Keratinocyte (primary cell): Measurements from ENCODE around the gene TNS1. TPM values are rescaled to one million over a fixed set of nuclear protein-coding genes. Genes with fewer than 3 reads are reported as not detected.

Experiments
- DNase-seq: peaks from one replicate; pipeline ENCODE4 v3.0.0-alpha.2; 2011; ENCODE audit warnings: low read depth, missing footprints, low spot score
- FAIRE-seq: peaks from 2 replicates; lab custom pipeline; 2011; peaks lifted over from hg19 to GRCh38; lab: Jason Lieb, UNC
- H2AFZ ChIP-seq: 2 replicates; pipeline ENCODE4 v1.6.0; 2012; ENCODE audit warnings: low read length, control low read depth, inconsistent platforms; ENCODE audit not compliant: control insufficient read depth
- H3K27ac ChIP-seq: 2 replicates; pipeline ENCODE4 v1.5.1; 2011; ENCODE audit warnings: low read length; ENCODE audit not compliant: control insufficient read depth, insufficient read depth
- H3K27me3 ChIP-seq: 3 replicates; pipeline ENCODE4 v1.6.0; 2011; ENCODE audit warnings: low read length; ENCODE audit not compliant: control insufficient read depth, insufficient read depth; ENCODE audit errors: extremely low read depth
- H3K36me3 ChIP-seq, 2 experiments: 2 replicates in 1 of 2; 3 replicates in 1 of 2; pipeline ENCODE4 v1.5.1; 2011; ENCODE audit warnings: low read length in 2 of 2, mild to moderate bottlenecking in 1 of 2; ENCODE audit not compliant: control insufficient read depth in 2 of 2, insufficient read depth in 2 of 2; ENCODE audit errors: extremely low read depth in 1 of 2
- H3K4me1 ChIP-seq: 3 replicates; pipeline ENCODE4 v1.5.1; 2011; ENCODE audit warnings: low read length; ENCODE audit not compliant: control insufficient read depth, insufficient read depth; ENCODE audit errors: extremely low read depth
- H3K4me2 ChIP-seq: 3 replicates; pipeline ENCODE4 v1.6.0; 2011; ENCODE audit warnings: low read depth, low read length; ENCODE audit not compliant: control insufficient read depth, insufficient read depth; ENCODE audit errors: extremely low read depth
- H3K4me3 ChIP-seq, 3 experiments: fragments of 200-600 bp in 1 of 3; sonication (generic) in 1 of 3; 2 replicates in 2 of 3; 3 replicates in 1 of 3; pipeline ENCODE4 v1.5.1; 2011 to 2016; ENCODE audit warnings: low read length in 3 of 3, mild to moderate bottlenecking in 3 of 3, control low read depth in 2 of 3, inconsistent platforms in 1 of 3, low read depth in 1 of 3, mixed read lengths in 1 of 3, mixed run types in 1 of 3, moderate library complexity in 1 of 3; ENCODE audit not compliant: control insufficient read depth in 2 of 3, insufficient read depth in 2 of 3; ENCODE audit errors: extremely low read depth in 1 of 3
- H3K79me2 ChIP-seq: 2 replicates; pipeline ENCODE4 v1.6.0; 2012; ENCODE audit warnings: low read length; ENCODE audit not compliant: control insufficient read depth, insufficient read depth
- H3K9ac ChIP-seq: 3 replicates; pipeline ENCODE4 v1.6.0; 2011; ENCODE audit warnings: low read length; ENCODE audit not compliant: control insufficient read depth, insufficient read depth; ENCODE audit errors: extremely low read depth
- H3K9me1 ChIP-seq: 3 replicates; pipeline ENCODE4 v1.6.0; 2011; ENCODE audit warnings: low read length; ENCODE audit not compliant: control insufficient read depth, insufficient read depth; ENCODE audit errors: extremely low read depth
- H3K9me3 ChIP-seq: 2 replicates; pipeline ENCODE4 v1.5.1; 2012; ENCODE audit warnings: low read depth, low read length; ENCODE audit not compliant: control insufficient read depth
- H4K20me1 ChIP-seq: 3 replicates; pipeline ENCODE4 v1.6.0; 2011; ENCODE audit warnings: low read length; ENCODE audit not compliant: control insufficient read depth, insufficient read depth; ENCODE audit errors: extremely low read depth
- CTCF ChIP-seq, 3 experiments: IDR thresholded peaks in 1 of 3; conservative IDR thresholded peaks in 1 of 3; optimal IDR thresholded peaks in 1 of 3; 2 replicates in 2 of 3; 3 replicates in 1 of 3; pipeline versions ENCODE3 to v1.5.1; 2011; ENCODE audit warnings: low read length in 3 of 3, mild to moderate bottlenecking in 3 of 3, moderate library complexity in 2 of 3, control low read depth in 1 of 3, inconsistent platforms in 1 of 3; ENCODE audit not compliant: insufficient read depth in 2 of 3; ENCODE audit errors: extremely low read depth in 1 of 3
- EZH2 ChIP-seq: IDR thresholded peaks from one replicate; pipeline ENCODE4 v1.6.1; 2012; ENCODE audit warnings: inconsistent platforms, mild to moderate bottlenecking, low read length, moderate library complexity
- dilution Hi-C: fragments of 300-500 bp; cut with MboI; formaldehyde crosslinking; loops from one replicate; pipeline ENCODE4 v1.7.0; 2020; ENCODE audit warnings: low sequenced_read_pairs; ENCODE audit not compliant: extremely low pct_ligation_motif_present
- polyA plus RNA-seq, 5 experiments: library from polyadenylated mRNA; depleted of rRNA in 3 of 5; stranded (reverse) in 3 of 5; stranded (forward) in 1 of 5; unstranded in 1 of 5; fragments of >200 nt; gene quantifications; 1 replicate in 1 of 5; 2 replicates in 3 of 5; 3 replicates in 1 of 5; pipeline versions ENCODE4 v1.2.1 to v1.2.3, GENCODE V29; 2011 to 2012; ENCODE audit warnings: missing spikeins in 2 of 5, low read depth in 1 of 5, low replicate concordance in 1 of 5

The TNS1 gene
- polyA plus RNA-seq, 1 donor (not counting 4 experiments of a cell fraction or from before 2014, with no cell fraction given), result 2.5 TPM

GRCh38 chr2:218026676-218027425, 24.1 kb upstream of the TNS1 start:
- Histone ChIP-seq H3K4me1 (peaks cover 29% of the 10 kb centered on the region), H3K9ac (no peak overlapping the region), H3K79me2 (no peaks in the 10 kb centered on the region), H3K27ac (no peak overlapping the region), H3K4me3 (no peak overlapping the region), H3K9me3 (no peaks in the 10 kb centered on the region), H3K36me3 (no peaks in the 10 kb centered on the region), H4K20me1 (no peaks in the 10 kb centered on the region), H3K4me2 (no peak overlapping the region), H3K9me1 (no peaks in the 10 kb centered on the region), H2AFZ (no peak overlapping the region), H3K27me3 (peaks cover 7% of the 10 kb centered on the region)
- TF ChIP-seq CTCF (optimal IDR thresholded peaks at IDR 0.05 in 1 of 3, IDR thresholded peaks at IDR 0.05 in 1 of 3, conservative IDR thresholded peaks at IDR 0.05 in 1 of 3; ENCODE audit: extremely low read depth in 1 of 3, insufficient read depth in 2 of 3, low read length in 3 of 3) (no peak), EZH2 (no peak)
- no peak for FAIRE-seq
- no peak for DNase-seq
- dilution Hi-C loops, result no loop called here

- DNase-seq (no peak), FAIRE-seq (no peak)
- no peak overlapping the region for H3K27ac ChIP-seq
- no peaks in the 10 kb centered on the region for H4K20me1 ChIP-seq
- H3K4me2 ChIP-seq, result no peak overlapping the region
- H3K9ac ChIP-seq, result no peak overlapping the region
- no peaks in the 10 kb centered on the region for H3K79me2 ChIP-seq
- TF ChIP-seq CTCF (optimal IDR thresholded peaks at IDR 0.05 in 1 of 3, IDR thresholded peaks at IDR 0.05 in 1 of 3, conservative IDR thresholded peaks at IDR 0.05 in 1 of 3; ENCODE audit: extremely low read depth in 1 of 3, insufficient read depth in 2 of 3, low read length in 3 of 3), result no peak
- TF ChIP-seq EZH2, result no peak
- H3K9me1 ChIP-seq, result no peaks in the 10 kb centered on the region
- no peak overlapping the region for H3K4me3 ChIP-seq
- dilution Hi-C loops, result no loop called here
- H2AFZ ChIP-seq, result no peak overlapping the region
- no peaks in the 10 kb centered on the region for H3K9me3 ChIP-seq
- H3K4me1 ChIP-seq, result peaks cover 23% of the 10 kb centered on the region
- no peaks in the 10 kb centered on the region for H3K36me3 ChIP-seq
- H3K27me3 ChIP-seq, result peaks cover 11% of the 10 kb centered on the region
Observed at GRCh38 chr2:218026244-218026643, 23.4 kb upstream of the TNS1 start.
